Stimulated activated CD8-positive, alpha-beta memory T cell treated with anti-CD3 and anti-CD28 coated beads, Interleukin-15, amount 100 ng/mL, for 48 hours (primary cell): ENCODE measurements around the gene RHBG.

Experiments
- DNase-seq, 2 donors: peaks; one replicate each; pipeline ENCODE4 v3.0.0-alpha.2; 2020; ENCODE audit warnings: low read depth in 2 of 2

Gene RHBG

GRCh38 chr1:156406251-156406650, 37.2 kb downstream of the RHBG start:
- no peak for DNase-seq

GRCh38 chr1:156407344-156407743, 38.3 kb downstream of the RHBG start:
- no peak for DNase-seq

GRCh38 chr1:156407760-156408159, 38.7 kb downstream of the RHBG start:
- DNase-seq = no peak

- no peak for DNase-seq
These were observed 40.4 kb downstream of the RHBG start for GRCh38 chr1:156409439-156409838.

GRCh38 chr1:156410238-156410637, 41.2 kb downstream of the RHBG start:
- no peak for DNase-seq

- no peak for DNase-seq
These were observed 41.7 kb downstream of the RHBG start for GRCh38 chr1:156410740-156411139.

- DNase-seq = no peak
These were observed 43.8 kb downstream of the RHBG start for GRCh38 chr1:156412653-156413321.

- DNase-seq = no peak
These were observed 44.6 kb downstream of the RHBG start for GRCh38 chr1:156413391-156414246.

GRCh38 chr1:156414461-156415064, 45.6 kb downstream of the RHBG start:
- no peak for DNase-seq

- DNase-seq = no peak
These were observed 48.0 kb downstream of the RHBG start for GRCh38 chr1:156416993-156417392.

- DNase-seq = no peak
These were observed 48.5 kb downstream of the RHBG start for GRCh38 chr1:156417401-156418020.

- DNase-seq = no peak
These were observed 49.5 kb downstream of the RHBG start for GRCh38 chr1:156418416-156419070.

- DNase-seq = peak; percentile 24 to 25
These were observed 50.8 kb downstream of the RHBG start for GRCh38 chr1:156419854-156420204.

GRCh38 chr1:156420205-156421061, 51.4 kb downstream of the RHBG start:
- DNase-seq = peak in 1 of 2 donors; percentile 9

- peak; percentile 52 to 55 for DNase-seq
These were observed 52.3 kb downstream of the RHBG start for GRCh38 chr1:156421062-156421938.

- DNase-seq = no peak
These were observed 53.1 kb downstream of the RHBG start for GRCh38 chr1:156421939-156422601.

- DNase-seq = no peak
These were observed 53.6 kb downstream of the RHBG start for GRCh38 chr1:156422602-156423091.

- DNase-seq = no peak
These were observed 54.7 kb downstream of the RHBG start for GRCh38 chr1:156423422-156424352.
